Coronary artery (tissue), 2 donors: ENCODE data around the gene MBNL2.
"Not testable (repeated sequence)": the region's sequence is repeated elsewhere in the genome, so short reads cannot be mapped to it uniquely, and the experiment has no call there.

Experiments
- DNase-seq: peaks from one replicate; pipeline ENCODE4 v3.0.0-alpha.2; 2017; ENCODE audit warnings: low spot score
- H3K27ac ChIP-seq, 2 donors: fragments of 200-600 bp; sonication (generic); one replicate each; pipeline ENCODE4 v1.5.1; 2016 to 2019
- H3K4me3 ChIP-seq: fragments of 200-600 bp; sonication (generic); 2 replicates; pipeline ENCODE4 v1.5.1; 2016; ENCODE audit warnings: mild to moderate bottlenecking, moderate library complexity
- CTCF ChIP-seq: fragments of 200-600 bp; sonication (generic); IDR thresholded peaks from one replicate; pipeline ENCODE4 v1.5.1; 2019; ENCODE audit warnings: antibody characterized with exemption

Gene MBNL2

GRCh38 chr13:97346097-97346496 lies 124.0 kb downstream of the MBNL2 start:
- H3K27ac ChIP-seq = no peak overlapping the region
- no peak for TF ChIP-seq CTCF
- no peak for DNase-seq

GRCh38 chr13:97346561-97347254 lies 124.6 kb downstream of the MBNL2 start:
- Histone ChIP-seq H3K27ac (no peak overlapping the region), H3K4me3 (no peak overlapping the region)
- no peak for DNase-seq
- TF ChIP-seq CTCF = no peak

More at GRCh38 chr13:97346097-97346496, 124.0 kb downstream of the MBNL2 start:
- no peak overlapping the region for H3K4me3 ChIP-seq

GRCh38 chr13:97347255-97347932 lies 125.3 kb downstream of the MBNL2 start:
- no peak for TF ChIP-seq CTCF
- DNase-seq = no peak
- no peak overlapping the region for H3K27ac ChIP-seq
- H3K4me3 ChIP-seq = no peak overlapping the region

- no peak for DNase-seq
- no peak overlapping the region for H3K4me3 ChIP-seq
- no peak overlapping the region for H3K27ac ChIP-seq
- no peak for TF ChIP-seq CTCF
Observed at GRCh38 chr13:97348569-97349100, 126.5 kb downstream of the MBNL2 start.

- not testable (repeated sequence) for H3K4me3 ChIP-seq, DNase-seq
- peak overlapping the region in 1 of 2 donors; percentile 10 for H3K27ac ChIP-seq
Observed at GRCh38 chr13:97352012-97352411, 129.9 kb downstream of the MBNL2 start.

- DNase-seq = no peak
- Histone ChIP-seq H3K27ac (no peak overlapping the region), H3K4me3 (no peak overlapping the region)
- TF ChIP-seq CTCF = no peak
Observed at GRCh38 chr13:97352815-97353214, 130.7 kb downstream of the MBNL2 start.

GRCh38 chr13:97353927-97354675 lies 132.0 kb downstream of the MBNL2 start:
- Histone ChIP-seq H3K4me3 (no peak overlapping the region), H3K27ac (no peak overlapping the region)
- DNase-seq = no peak
- TF ChIP-seq CTCF = no peak
